HG02588 (cell line): Measurements from ENCODE around the gene NUB1.

Source experiments
- ATAC-seq: cut with Tn5 transposase; IDR thresholded peaks from one replicate; pipeline ENCODE4 v1.9.1; 2021; ENCODE audit warnings: mild to moderate bottlenecking, moderate library complexity; ENCODE audit not compliant: unreplicated experiment

Gene NUB1

GRCh38 chr7:151387161-151388006 is 45.8 kb downstream of the NUB1 start:
- no peak for ATAC-seq

GRCh38 chr7:151388007-151388297 is 46.3 kb downstream of the NUB1 start:
- no peak for ATAC-seq

GRCh38 chr7:151388430-151388829 is 46.8 kb downstream of the NUB1 start:
- no peak for ATAC-seq

- no peak for ATAC-seq
Observed at GRCh38 chr7:151389096-151389767, 47.6 kb downstream of the NUB1 start.

- ATAC-seq: no peak
Observed at GRCh38 chr7:151389768-151390597, 48.4 kb downstream of the NUB1 start.

- ATAC-seq: no peak
Observed at GRCh38 chr7:151390598-151391357, 49.2 kb downstream of the NUB1 start.

- no peak for ATAC-seq
Observed at GRCh38 chr7:151391358-151391730, 49.7 kb downstream of the NUB1 start.

GRCh38 chr7:151392002-151392401 is 50.4 kb downstream of the NUB1 start:
- ATAC-seq: no peak

- no peak for ATAC-seq
Observed at GRCh38 chr7:151392426-151392825, 50.8 kb downstream of the NUB1 start.

GRCh38 chr7:151393031-151393977 is 51.7 kb downstream of the NUB1 start:
- no peak for ATAC-seq

- no peak for ATAC-seq
Observed at GRCh38 chr7:151394076-151395035, 52.7 kb downstream of the NUB1 start.

- no peak for ATAC-seq
Observed at GRCh38 chr7:151395036-151395367, 53.4 kb downstream of the NUB1 start.

GRCh38 chr7:151396328-151396970 is 54.8 kb downstream of the NUB1 start:
- no peak for ATAC-seq

- ATAC-seq: no peak
Observed at GRCh38 chr7:151397026-151397425, 55.4 kb downstream of the NUB1 start.

GRCh38 chr7:151398446-151399304 is 57.1 kb downstream of the NUB1 start:
- ATAC-seq: no peak

GRCh38 chr7:151399305-151399601 is 57.6 kb downstream of the NUB1 start:
- no peak for ATAC-seq

GRCh38 chr7:151399906-151400305 is 58.3 kb downstream of the NUB1 start:
- ATAC-seq: no peak
